ENCODE data around the gene DIP2C. TPM values are rescaled to one million over a fixed set of nuclear protein-coding genes. Genes with fewer than 3 reads are reported as not detected.

DIP2C gene
- polyA plus RNA-seq, 1 of the 3 experiments (the other 2 are of a cell fraction) = 8.7 TPM

GRCh38 chr10:619710-620109 is 69.8 kb downstream of the DIP2C start:
- Histone ChIP-seq H3K4me1 (ENCODE audit: control insufficient read depth in 1 of 2, insufficient read depth in 2 of 2, low read depth in 1 of 2, low read length in 1 of 2) (peaks cover 10 to 53% of the 10 kb centered on the region in 2 experiments; a peak in 3 of 4 replicates), H3K79me2 (ENCODE audit: insufficient read depth) (peaks cover 74% of the 10 kb centered on the region)
- WGBS (ENCODE audit: low lambda C conversion rate) = 93% methylated on average over 3 of the region's 12 CpGs

GRCh38 chr10:618229-618989 is 71.1 kb downstream of the DIP2C start:
- H2AFZ ChIP-seq (ENCODE audit: low read depth) = no peak overlapping the region
- ChIA-PET POLR2A (no interaction called here), CTCF (interaction anchor here (0.6 to 1.8 kb wide), 4 partner anchors 106 to 408 kb away, joined by 3 to 4 read pairs (median 3); no protein-coding TSS in a partner anchor)
- no peak overlapping the region for H3K4me2 ChIP-seq
- TF ChIP-seq JUND (IDR thresholded peaks at IDR 0.05) (no peak), FOSL2 (IDR thresholded peaks at IDR 0.05; ENCODE audit: borderline replicate concordance, low read depth) (no peak), USF1 (IDR thresholded peaks at IDR 0.05; ENCODE audit: borderline replicate concordance, low read depth) (no peak), SIN3A (IDR thresholded peaks at IDR 0.05; ENCODE audit: borderline replicate concordance, low read depth, low read length) (no peak), IRF3 (IDR thresholded peaks at IDR 0.05; ENCODE audit: low read depth, low read length) (no peak), NFIC (IDR thresholded peaks at IDR 0.05; ENCODE audit: borderline replicate concordance) (no peak), MEF2A (IDR thresholded peaks at IDR 0.05; ENCODE audit: borderline replicate concordance, low read depth) (no peak), EZH2phosphoT487 (IDR thresholded peaks at IDR 0.05; ENCODE audit: borderline replicate concordance, low read depth) (no peak), POLR2AphosphoS5 (IDR thresholded peaks at IDR 0.05; ENCODE audit: low read depth, low read length) (no peak), GATA2 (CRISPR knock-in tag; IDR thresholded peaks at IDR 0.05) (no peak), EP300 (IDR thresholded peaks at IDR 0.05; ENCODE audit: borderline replicate concordance in 1 of 2, low read depth in 1 of 2, low read length in 1 of 2) (no peak), YY1 (IDR thresholded peaks at IDR 0.05; ENCODE audit: low read depth) (no peak), CHD2 (IDR thresholded peaks at IDR 0.05; ENCODE audit: low read length, partially characterized antibody) (no peak), ELF1 (IDR thresholded peaks at IDR 0.05) (no peak), USF2 (IDR thresholded peaks at IDR 0.05; ENCODE audit: borderline replicate concordance, low read depth, low read length) (no peak), NRF1 (IDR thresholded peaks at IDR 0.05; ENCODE audit: low read depth, low read length) (no peak), ZBTB33 (IDR thresholded peaks at IDR 0.05; ENCODE audit: borderline replicate concordance, low read depth) (no peak), SMC3 (IDR thresholded peaks at IDR 0.05; ENCODE audit: low read depth, low read length) (no peak)
- H3K9me2 ChIP-seq = no peaks in the 10 kb centered on the region
- H3K27me3 ChIP-seq (ENCODE audit: insufficient read depth) = no peaks in the 10 kb centered on the region
- no peaks in the 10 kb centered on the region for H3K9me3 ChIP-seq
- no peak overlapping the region for H3K4me3 ChIP-seq (ENCODE audit: low read depth in 2 of 2, low read length in 1 of 2)
- peaks cover 84% of the 10 kb centered on the region for H4K20me1 ChIP-seq (ENCODE audit: insufficient read depth)
- H3K9ac ChIP-seq = no peak overlapping the region
- no peaks in the 10 kb centered on the region for H3K36me3 ChIP-seq (replicated peaks in 1 of 2; ENCODE audit: control insufficient read depth in 1 of 2, insufficient read depth in 2 of 2, low read length in 1 of 2)
- 90% methylated on average over 22 of the region's 22 CpGs for WGBS (ENCODE audit: low lambda C conversion rate)
- no peak for DNase-seq
- no peaks in the 10 kb centered on the region for H3F3A ChIP-seq (replicated peaks; ENCODE audit: insufficient read depth)
- no peak overlapping the region for H3K27ac ChIP-seq (ENCODE audit: low read depth in 2 of 2, low read length in 1 of 2)
- peaks cover 6 to 58% of the 10 kb centered on the region in 2 experiments; a peak in 2 of 4 replicates for H3K4me1 ChIP-seq (ENCODE audit: control insufficient read depth in 1 of 2, insufficient read depth in 2 of 2, low read depth in 1 of 2, low read length in 1 of 2)
- H3K79me2 ChIP-seq (ENCODE audit: insufficient read depth) = peaks cover 76% of the 10 kb centered on the region

More at GRCh38 chr10:619710-620109, 69.8 kb downstream of the DIP2C start:
- Histone ChIP-seq H3F3A (replicated peaks; ENCODE audit: insufficient read depth) (no peaks in the 10 kb centered on the region), H3K27me3 (ENCODE audit: insufficient read depth) (no peaks in the 10 kb centered on the region), H3K4me3 (ENCODE audit: low read depth in 2 of 2, low read length in 1 of 2) (no peak overlapping the region), H3K27ac (ENCODE audit: low read depth in 2 of 2, low read length in 1 of 2) (no peak overlapping the region), H3K9ac (no peak overlapping the region), H3K36me3 (replicated peaks in 1 of 2; ENCODE audit: control insufficient read depth in 1 of 2, insufficient read depth in 2 of 2, low read length in 1 of 2) (no peaks in the 10 kb centered on the region), H4K20me1 (ENCODE audit: insufficient read depth) (peaks cover 82% of the 10 kb centered on the region), H3K9me2 (no peaks in the 10 kb centered on the region), H3K4me2 (no peak overlapping the region), H3K9me3 (no peaks in the 10 kb centered on the region), H2AFZ (ENCODE audit: low read depth) (no peak overlapping the region)
- TF ChIP-seq FOXJ3 (CRISPR knock-in tag; IDR thresholded peaks at IDR 0.05) (no peak), PBX3 (IDR thresholded peaks at IDR 0.05) (no peak)
- POLR2A ChIA-PET = no interaction called here
- DNase-seq = no peak
- CTCF ChIA-PET = interaction anchor here (0.7 to 1.8 kb wide), 3 partner anchors 9 to 165 kb away, joined by 3 to 4 read pairs (median 3); no protein-coding TSS in a partner anchor
